NCI-H748 (cell line): ENCODE data around the gene MRNIP.

Experiments used
- DNase-seq: peaks from one replicate; lab custom pipeline; 2025; ENCODE audit not compliant: unreplicated experiment; lab: John Stamatoyannopoulos, UW

Gene MRNIP

DNA sequence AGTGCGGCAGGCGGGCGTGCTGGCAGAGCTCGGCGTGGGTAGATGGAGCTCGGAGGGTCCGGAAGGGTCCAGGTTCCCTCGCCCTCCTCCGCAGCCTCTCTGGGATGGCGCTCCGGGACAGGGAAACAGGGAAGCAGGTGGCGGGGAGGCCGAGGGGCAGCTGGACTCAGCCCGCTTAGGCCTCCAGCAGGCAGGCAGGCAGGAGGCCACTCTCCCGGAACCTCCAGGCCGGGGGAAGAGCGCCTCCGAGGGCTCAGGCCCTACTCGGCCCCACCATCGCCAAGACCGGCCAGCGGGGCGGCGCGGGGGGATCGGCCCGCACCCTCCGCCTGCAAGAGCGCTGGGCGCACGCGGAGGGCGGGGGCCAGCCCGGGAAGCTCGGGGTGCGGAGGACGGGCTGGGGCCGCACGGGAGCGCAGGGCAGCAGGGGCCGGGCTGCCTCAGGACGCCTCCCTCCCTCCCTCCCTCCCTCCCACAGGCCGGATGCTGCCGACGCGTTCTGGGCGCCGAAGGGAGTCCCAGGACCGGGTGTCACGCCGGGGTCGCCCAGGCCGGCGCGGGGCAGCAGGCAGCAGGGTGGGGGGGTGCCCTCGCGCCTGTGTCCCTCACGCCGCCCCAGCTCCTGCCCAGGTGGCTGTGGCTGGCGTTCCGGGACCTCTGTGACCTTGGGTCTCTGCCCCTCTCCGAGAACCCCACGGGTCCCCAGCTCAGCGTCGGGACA, 52.9 kb downstream of the MRNIP start:
- DNase-seq = peak; percentile 44

DNA sequence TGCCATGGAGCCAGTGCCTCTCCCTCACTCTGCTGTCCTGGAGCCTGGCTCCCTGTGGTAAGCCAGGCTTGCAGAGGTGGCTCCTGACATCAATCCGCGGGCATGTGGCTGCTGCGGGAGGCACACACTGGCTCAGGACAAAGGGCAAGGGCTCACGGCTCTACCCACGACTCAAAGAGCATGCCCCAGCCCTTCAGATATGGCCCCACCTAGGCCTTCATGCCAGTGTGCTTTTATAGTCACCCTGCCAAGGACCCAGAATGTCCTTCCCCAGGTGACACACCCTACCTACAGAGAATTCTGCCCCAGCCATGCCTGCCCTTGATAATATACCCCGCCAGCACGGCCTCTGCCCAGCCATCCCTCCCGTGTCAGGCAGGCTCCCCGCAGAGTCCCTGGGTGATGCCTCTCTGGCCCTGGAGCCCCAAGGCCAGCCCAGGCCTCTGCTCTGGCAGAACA, 53.5 kb downstream of the MRNIP start:
- DNase-seq = no peak

DNA sequence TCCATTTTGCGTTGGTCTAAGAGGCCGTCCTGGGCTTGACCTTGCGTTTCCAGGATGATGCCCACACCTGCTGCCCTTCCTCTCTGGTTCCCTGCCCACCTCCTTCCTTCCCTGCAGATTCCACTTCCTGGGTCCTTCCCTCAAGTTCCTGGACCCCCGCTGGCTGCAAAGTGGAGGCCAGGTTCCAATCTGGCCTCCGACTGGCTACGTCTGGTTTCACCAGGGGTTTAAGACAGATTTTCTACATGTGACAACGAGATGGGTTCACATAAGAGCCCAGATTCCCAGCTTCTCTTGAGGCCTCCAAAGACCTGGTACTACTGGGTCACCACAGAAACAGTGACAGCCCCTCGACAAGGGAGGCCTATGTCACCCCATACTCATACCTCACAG, 54.1 kb downstream of the MRNIP start:
- no peak for DNase-seq

DNA sequence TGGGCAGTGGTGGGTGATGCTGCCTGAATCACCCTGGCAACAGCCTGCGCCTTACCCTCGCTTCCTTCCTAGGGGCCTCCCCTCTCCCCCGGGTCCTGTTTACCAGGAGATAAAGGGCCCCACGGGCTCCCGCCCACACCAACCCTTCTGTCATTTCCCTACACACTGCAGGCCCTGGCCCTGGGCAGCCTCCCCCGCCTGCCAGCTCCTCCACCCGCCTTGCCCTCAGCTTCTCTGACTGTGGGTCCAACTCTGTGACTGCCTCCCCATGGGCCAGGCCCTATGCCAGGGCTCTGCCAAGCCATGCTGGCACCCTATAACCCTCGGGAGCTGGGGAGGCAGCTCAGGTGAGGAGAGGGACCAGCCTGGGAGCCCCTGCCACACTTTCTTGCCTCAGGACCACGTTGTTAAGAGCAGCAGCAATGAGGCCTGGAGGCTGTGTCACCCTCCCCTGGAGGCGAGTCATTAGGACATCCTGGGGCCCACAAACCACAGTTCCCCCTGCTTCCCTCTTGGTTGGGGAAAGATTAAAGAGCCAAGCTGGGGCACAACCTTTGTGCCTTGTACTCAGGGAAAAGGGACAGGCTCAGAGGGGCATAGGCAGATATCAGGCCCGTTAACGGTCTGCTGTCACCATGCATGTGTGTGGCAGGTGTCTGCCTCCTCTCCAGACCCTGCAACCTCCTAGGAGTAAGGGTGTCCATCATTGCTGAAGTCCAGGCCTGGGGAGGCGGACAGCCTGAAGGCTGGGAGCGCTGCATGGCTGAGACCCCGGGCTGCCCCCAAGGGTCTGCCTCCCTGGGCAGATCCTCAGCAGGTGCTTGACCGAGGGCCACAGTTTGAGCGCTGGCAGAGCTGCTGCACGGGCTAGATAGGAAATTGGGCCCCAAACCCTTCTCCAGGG, 54.7 kb downstream of the MRNIP start:
- DNase-seq = no peak

DNA sequence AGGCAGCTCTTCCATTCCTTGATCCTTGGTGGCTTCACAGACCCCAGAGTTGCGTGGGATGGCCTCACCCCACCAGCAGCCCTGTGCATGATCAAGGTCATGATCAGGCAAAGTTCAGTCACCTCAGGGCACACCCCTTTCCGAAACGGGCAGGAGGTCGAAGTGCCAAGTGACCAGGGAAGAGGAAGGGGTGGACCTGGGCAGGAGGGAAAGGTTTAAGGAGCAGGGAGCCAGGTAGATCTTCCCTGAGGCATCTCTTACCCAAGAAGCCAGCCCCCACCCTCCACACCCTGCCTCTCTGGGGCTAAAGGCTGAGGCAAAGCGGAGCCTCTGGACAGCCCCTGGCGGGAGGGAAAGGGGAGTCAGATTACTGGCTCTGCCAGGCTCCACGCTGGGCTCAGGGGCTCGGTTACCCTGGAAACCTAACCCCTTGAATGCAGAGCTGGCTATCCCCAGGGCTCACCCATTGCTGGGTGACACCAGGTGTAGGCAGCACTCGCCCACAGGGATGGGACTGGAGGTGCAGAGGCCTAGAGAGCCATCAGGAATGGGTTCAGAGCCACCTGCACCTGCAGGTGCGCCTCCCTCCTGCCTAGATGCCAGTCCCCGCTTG, 55.6 kb downstream of the MRNIP start:
- DNase-seq = peak; percentile 86

DNA sequence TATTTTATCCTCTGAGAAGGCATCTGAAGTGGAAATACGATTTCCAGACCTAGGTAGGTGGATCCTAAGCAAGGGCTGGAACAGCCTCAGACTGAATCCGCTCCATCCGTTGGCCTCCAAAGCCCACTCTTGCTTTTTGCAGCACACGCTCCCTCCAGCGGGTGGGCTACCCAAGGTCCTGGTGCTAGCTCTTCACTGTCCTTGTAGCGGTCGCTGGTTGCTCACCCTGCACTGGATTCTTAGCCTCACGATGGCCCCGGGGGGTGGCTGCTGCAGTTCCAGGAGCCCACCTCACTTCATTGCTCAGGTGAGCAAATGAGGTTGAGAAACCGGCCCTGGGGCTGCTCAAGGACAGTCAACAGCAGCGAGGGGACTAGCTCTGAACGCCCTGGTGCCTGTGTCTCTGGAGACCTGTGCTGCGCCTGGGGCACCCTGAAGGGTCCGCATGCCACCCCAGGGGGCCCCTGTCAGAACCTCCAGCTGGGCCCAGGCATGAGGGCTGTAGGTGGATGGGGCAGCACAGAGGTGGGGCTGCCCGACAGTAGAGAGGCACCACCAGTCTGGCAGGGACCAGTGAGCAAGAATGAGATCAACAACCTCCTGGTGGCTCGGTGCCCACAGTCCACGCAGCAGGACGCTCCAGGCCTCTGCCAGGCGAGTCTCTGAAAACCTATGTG, 56.3 kb downstream of the MRNIP start:
- no peak for DNase-seq

DNA sequence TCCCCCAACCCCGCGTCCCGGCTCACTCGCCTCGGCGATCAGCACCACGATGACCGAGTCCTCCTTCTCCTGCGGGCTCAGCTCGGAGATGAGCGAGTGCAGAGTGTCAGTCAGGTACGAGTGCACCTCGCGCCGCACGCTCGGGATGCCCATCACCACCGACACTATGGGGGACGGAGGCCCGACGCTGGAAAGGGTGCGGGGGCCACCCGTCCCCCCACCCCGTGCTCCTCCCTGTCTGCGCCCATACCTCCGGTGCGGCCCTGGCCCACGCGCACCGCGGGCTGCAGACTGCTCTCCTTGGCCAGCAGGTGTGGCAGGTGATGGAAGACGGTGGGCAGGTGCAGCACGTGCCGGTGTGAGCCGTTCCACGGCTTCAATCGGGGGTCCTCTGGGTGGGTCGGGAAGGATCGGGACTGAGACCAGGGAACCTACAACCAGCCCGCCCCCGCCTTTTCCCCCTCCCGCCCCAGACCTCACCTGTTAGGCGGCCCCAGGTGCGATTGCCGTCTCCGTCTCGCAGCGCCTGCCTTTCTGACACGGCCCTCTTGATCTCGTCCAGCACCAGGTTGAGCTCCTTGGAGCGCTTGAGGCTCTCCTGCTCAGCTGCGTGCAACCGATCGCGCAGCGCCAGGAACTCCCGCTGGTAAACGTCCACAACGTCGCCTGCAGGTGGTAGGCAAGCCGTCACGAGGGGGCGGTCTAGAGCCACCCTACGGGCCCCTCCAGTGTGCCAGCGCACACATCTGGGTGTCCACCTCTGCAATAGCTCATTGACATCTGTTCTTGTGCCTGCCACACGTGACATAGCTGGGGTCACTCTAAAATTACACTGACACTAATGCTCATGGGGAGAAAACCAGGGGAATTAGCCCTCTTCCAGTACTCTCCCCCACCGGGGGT, 57.1 kb downstream of the MRNIP start:
- no peak for DNase-seq

DNA sequence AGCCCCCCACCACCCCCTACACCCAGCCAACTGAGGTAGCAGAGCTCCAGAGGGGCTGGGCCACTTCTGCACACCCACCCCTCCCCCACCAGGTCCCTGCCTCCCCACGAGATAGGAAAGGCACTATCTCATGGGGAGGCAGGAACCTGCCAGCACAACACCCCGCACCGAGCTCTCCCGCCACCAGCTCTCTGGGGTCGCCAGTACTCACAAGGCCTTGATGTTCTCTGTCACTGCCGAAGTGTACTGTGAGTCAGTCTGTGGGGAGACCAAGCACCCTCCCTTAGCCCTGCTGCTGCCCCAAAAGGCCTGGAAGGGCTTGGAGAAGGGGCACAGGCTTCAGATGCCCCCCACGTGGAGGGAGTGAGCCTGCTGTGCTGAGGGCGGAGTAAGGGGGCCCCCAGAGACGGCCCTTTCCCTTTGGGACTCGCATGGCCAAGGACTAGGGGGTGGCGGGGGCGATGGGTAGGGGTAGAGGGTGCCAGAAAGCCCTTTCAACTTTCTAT, 57.9 kb downstream of the MRNIP start:
- no peak for DNase-seq

DNA sequence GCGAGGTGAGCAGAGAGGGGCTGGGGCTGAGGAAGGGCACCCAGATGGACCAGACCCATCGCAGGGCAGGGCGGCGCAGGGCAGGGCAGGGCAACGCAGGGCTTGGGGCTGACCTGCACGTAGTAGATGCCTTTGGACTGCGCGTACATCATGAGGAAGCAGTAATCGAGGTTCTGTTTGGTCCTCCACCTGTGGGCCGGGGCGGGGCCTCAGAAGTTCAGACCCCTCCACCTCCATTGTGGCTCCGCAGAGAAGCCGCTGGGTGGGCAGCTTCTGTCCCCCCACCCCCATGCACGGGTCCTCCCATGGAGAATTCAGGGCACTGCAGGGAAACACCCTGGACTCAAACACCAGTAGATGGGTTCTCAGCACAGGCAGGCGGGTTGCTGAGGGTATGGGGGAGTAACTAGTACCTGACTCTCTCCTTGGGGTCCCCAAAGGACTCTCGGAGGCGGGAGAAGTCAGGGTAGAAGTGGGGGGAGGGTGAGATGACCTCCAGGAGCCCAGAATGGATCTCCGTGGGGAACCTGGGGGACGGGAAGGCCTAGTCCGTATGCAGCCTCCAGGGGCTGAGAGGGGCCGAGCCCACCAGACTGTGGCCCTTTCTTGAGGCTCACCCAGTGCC, 58.4 kb downstream of the MRNIP start:
- no peak for DNase-seq

DNA sequence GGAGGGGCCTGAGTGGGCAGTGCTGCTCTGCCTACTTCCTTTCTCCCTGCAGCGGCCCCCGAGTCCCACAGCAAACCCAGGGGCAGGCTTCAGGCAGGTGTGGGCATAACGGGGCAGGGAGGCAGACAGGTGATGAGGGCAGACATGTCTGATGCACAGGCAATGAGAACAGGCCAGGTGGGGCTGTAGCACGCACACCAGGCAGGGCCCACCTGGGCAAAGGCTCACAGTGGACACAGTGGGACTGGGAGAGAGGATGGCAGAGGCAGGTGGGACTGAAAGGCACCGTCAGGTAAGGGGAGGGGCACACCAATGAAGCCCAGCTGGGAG, 59.0 kb downstream of the MRNIP start:
- no peak for DNase-seq

DNA sequence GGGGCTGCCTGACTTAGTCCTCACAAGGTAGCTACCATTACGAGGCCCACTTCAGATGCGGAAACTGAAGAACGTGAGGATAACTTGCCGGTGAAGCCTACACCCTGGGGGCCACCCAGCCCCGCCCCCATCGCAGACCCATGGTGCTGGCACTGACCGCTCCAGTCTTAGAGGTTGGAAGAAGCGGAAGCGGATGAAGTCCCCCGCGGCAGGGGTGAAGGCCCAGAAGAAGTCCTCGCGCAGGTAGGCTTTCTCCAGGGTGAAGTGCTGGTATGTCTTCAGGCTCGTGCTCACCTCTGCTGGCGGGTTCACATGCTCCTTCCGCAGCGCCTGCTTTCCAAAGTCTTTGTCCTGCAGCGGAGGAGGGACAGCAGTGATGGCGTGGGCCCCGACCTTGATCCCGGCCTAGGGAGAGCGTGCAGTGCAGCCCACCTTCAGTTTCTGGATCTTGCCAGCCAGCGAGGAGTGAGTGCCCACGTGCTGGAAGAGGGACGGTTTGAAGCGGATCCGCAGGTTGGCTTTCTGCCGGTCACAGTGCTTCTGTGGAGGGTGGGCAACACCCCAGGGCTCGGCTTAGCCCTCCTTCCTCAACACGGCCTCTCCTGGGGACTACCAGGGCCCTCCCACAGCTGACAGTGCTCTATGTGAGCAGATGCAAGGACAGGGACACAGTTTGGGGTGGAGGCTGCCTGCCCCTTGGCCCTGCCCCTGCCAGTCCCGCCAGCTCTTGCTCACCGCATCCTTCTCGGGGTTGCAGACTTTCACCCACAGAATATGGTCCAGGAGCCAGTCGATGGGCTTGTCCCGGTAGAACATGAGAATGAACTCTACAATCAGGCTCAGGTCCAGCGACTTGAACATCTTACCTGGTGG, 59.6 kb downstream of the MRNIP start:
- no peak for DNase-seq

DNA sequence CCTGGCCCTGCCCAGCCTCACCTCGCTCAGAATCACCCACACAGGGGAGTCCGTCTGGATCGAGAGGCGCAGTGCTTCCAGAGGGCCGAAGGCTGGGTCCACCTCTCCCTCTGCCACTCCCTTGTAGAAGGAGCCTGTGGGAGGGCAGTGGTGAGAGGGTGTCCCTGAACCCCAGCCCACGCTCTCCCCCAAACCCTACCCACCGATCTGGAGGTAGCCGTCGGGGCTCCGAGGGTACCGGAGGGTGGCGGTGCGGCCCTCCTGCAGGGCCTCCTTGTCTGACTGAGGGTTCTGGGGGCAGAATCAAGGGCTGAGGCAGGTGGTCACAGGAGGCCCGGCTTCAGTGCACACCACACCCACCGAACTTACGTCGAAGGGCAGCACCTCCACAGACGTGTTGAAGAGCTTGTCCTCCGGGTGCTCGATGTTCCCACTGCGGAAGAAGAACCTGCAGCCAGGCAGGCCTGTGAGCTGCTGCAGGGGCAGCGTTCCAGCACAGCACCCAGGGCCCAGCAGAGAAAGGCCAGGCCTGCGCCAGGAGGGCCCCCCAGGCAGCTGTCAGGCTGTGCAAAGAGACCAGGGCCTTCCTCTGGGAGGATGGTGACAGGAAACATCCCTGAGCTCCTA, 60.4 kb downstream of the MRNIP start:
- no peak for DNase-seq

DNA sequence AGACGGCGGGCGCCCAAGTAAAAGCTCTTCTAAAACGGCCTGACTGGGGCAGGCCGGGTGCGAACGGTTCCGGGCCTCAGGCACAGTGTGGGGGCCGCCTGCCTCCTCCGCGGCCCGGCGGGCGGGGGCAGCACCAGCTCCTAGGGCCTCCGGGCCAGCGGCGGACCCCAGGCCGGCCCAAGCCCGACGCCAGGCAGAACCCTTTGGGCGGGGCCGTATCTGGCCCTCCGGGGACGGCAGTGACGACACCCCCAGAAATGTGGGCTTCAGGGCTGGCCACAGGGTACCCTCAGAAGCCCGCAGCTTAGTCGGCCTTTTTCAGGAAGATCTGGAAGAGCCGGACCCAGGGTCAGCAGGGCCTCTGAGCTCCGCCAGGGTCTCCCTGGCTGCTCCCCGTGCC, 60.9 kb downstream of the MRNIP start:
- no peak for DNase-seq

DNA sequence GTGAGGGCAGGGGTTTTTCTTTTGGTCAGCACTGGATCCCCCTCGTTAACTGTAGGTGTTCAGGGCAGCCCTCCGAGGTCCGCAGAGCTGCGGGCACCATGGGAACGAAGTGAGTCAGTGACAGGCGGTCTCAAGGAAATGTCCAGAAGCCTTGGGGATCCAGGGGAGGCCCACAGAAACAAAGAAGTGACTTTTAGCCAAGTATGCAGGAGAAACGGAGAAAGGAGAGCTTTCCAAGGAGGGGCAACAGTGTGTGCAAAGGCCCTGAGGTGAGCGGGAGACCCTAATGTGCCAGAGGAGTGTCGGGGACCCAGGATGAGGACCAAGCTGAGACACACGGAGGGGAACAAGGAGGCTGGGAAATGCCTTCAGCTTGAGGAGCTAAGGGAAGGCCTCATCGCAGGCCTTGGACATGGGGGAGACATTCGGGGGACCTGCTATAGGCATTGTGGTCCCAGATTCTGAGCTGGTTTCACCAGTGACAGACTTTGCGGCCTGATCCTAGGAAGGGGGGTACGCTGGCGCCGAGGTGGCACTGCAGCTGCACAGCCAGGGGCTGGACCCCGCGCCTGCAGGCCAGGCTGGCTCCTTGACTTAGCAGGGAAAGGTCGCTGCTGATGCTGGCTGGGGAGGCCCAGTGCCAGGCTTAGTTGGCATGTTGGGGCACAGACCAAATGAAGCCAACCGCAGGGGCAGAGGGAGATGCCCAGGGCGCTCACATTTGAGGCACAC, 61.6 kb downstream of the MRNIP start:
- DNase-seq = no peak

DNA sequence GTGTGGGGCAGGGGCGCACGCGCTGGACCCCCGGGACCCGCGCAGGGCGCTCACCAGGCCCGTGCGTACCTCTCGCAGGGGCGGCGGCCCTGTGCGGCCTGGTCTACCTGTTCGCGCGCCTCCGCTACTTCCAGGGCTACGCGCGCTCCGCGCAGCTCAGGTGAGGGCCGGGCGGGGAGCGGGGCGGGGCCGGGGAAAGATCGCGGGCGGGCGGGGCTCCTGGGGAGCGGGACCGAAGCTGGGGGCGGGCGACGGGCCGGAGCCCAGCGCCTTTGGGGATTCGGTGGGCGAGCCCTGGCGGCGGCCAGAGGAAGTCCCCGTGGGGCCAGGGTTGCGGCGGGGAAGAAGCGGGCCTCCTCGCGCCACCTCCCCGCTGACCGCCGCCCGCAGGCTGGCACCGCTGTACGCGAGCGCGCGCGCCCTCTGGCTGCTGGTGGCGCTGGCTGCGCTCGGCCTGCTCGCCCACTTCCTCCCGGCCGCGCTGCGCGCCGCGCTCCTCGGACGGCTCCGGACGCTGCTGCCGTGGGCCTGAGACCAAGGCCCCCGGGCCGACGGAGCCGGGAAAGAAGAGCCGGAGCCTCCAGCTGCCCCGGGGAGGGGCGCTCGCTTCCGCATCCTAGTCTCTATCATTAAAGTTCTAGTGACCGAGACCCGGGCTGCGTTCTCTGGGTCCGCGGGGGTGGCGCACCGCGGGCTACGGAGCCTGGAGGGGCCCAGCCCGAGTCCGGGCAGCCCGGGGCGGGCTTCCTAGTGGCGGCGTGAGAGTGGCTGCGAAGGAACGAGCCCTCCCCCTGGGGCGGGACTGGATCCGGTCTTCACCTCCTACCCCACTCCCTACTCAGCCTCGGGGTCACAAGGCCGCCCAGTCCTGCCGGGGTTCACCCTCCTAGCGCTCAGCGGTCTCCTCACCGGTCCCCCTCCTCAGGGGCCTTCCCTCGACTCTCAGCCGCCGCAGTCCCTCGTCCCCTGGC, 62.5 kb downstream of the MRNIP start:
- peak; percentile 92 for DNase-seq

DNA sequence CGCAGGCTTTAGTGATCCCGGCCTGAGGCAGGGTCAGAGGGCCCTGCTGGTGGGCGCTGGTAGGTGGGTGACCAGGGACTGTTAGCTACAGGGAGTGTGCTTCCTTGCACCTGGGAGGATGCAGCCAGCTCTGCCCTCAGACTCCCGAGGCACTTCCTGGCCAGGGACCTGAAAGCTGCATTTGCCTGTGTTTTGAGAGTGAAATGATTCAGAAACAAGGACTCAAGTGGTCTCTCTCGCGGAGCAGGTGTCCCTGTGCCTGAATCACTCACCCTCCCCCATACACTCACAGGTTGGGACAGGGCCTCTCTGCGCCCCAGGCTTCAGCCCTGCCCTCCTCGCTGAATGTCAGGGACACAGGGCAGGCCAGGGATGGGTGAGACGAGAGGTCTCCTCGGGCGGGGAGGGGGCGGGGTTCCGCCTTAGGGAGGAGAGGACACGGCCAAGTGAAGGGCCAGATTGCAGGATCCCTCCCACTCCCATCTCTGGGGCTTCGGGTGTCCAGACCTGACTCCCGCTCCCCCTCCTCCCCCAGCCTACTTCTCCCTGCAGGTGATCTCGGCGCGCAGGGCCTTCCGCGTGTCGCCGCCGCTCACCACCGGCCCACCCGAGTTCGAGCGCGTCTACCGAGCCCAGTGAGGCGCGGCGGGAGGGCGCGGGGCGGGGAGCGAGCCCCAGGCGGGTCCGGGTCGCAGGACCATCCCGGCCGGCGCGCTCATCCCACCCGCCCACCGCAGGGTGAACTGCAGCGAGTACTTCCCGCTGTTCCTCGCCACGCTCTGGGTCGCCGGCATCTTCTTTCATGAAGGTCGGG, 63.4 kb downstream of the MRNIP start:
- peak; percentile 81 for DNase-seq
